Dedifferentiated amniotic fluid mesenchymal stem cell (primary cell): Measurements from ENCODE around the gene ZNF423.

Source experiments
- DNase-seq: peaks from one replicate; pipeline ENCODE4 v3.0.0-alpha.2; 2016; ENCODE audit errors: extremely low spot score

The ZNF423 gene

DNA sequence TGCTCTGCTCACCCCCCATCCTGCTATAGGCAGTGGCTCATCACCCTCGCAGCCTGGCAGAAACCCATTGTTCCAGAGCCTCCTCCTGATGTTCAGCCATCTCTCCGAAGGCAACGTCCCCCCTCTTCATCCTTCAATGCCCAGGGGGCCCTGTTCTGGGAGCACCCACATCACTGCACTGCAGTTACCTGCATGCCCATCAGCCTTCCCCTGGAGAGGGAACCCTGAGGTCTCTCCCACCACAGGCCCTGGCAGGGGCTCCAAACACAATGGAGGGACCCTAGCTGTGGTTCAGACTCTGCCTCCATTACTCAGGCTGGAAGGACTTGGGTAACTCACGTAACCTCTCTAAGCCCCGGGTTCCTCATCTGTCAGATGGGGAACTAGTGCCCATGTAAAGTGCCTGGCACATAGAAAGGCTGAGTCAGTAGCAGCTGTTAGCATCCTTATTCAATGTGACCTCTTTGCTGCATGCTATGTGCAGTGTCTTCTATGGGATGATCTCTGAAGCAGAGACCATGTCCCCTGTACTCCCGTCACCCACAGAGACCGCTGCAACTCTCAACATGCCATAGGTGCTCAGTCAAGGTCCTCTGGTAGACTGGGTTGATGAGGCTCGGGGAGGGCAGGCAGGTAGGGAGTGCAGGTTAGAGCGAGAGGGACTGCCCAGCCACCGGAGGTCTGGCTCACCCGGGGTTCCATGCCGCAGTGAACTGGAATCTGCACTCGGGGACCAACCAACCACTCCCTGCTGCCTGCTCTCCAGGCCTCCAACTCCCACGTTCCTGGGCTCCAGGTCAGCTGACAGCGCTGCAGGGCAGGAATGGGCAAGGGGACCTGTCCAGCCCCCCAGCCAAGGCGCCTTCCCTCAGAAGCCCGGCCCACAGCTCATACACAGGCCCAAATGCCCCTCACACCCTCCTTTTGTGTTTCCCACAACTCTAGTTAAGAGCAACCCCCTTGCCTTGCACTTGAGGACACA is 233.2 kb downstream of the ZNF423 start:
- no peak for DNase-seq

DNA sequence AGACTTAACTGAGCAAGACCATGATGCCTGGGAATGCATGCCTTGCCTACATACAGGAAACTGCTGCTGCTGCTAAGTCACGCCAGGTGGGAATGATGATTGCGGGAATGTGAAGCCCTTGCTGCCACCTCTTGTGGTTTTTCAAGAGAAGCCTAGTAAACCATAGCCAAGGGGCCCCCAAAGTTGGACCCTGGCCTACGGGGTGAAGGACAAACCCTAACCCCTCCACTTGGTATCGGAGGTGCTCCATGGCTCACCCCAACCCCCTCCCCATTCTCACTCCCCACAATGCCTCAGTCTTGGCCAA is 233.9 kb downstream of the ZNF423 start:
- DNase-seq: no peak

GRCh38 chr16:49621241-49622083 is 234.4 kb downstream of the ZNF423 start:
- DNase-seq: no peak

DNA sequence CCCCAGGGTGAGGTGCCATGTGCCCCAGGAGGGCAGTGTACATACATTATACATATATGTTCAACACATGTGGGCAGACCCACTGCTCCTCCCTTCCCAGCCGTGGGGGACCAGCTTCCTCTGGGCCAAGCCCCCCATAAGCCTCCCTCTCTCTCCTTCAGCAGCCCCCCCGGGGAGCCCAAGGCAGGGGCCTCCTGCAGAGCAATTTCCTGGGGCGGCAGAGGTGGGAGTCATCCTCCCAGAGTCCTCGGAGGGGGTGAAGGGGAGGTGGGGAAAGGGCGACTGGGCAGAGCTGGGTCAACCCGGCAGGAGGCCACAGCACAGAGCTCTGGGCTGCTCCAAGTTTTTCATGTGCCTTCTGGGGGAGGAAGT is 235.1 kb downstream of the ZNF423 start:
- no peak for DNase-seq

GRCh38 chr16:49620158-49620868 is 235.6 kb downstream of the ZNF423 start:
- DNase-seq: peak; percentile 76

DNA sequence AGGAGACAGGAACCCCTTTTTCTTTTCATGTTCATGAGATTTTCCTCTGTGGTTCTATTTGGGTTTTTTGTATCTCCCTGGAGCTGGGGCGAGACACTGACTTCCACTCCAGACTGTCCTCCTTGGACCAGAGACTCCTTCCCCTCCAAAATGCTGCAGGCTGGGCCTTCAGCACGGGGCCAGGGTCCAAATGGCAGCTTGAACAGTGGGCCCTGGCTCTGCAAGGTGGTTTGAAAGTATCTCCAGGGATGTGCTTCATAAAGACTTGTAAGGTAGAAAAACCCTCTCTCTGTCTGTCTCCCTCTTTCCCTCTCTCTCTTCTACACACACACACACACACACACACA is 236.1 kb downstream of the ZNF423 start:
- DNase-seq: no peak

- no peak for DNase-seq
These were observed 237.0 kb downstream of the ZNF423 start for GRCh38 chr16:49618955-49619354.

- no peak for DNase-seq
These were observed 238.1 kb downstream of the ZNF423 start for GRCh38 chr16:49617710-49618330.

GRCh38 chr16:49617016-49617629 is 238.8 kb downstream of the ZNF423 start:
- no peak for DNase-seq

DNA sequence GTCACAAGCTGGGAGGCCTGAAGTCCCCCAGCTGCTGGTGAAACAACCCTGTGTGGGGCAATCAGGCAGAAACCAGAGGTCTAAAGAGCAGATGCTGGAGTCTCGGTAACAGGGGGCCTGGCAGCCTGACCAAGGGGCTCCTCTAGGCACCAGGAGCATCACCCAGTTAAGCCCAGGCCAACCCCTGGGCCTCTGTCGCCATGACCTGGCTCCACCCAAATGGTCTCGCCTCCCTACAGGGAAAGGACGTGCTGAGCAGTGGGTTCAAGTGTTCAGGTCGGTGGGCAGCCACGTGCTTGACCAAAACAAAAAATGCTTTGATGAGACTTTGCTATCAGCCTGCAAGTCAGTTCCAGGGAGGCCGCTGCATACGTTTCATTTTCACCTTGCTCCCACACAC is 240.3 kb downstream of the ZNF423 start:
- no peak for DNase-seq

- DNase-seq: no peak
These were observed 244.9 kb downstream of the ZNF423 start for GRCh38 chr16:49610983-49611382.

- no peak for DNase-seq
These were observed 247.1 kb downstream of the ZNF423 start for GRCh38 chr16:49608779-49609178.

- no peak for DNase-seq
These were observed 247.8 kb downstream of the ZNF423 start for GRCh38 chr16:49608098-49608497.

GRCh38 chr16:49605536-49606254 is 250.2 kb downstream of the ZNF423 start:
- DNase-seq: no peak

DNA sequence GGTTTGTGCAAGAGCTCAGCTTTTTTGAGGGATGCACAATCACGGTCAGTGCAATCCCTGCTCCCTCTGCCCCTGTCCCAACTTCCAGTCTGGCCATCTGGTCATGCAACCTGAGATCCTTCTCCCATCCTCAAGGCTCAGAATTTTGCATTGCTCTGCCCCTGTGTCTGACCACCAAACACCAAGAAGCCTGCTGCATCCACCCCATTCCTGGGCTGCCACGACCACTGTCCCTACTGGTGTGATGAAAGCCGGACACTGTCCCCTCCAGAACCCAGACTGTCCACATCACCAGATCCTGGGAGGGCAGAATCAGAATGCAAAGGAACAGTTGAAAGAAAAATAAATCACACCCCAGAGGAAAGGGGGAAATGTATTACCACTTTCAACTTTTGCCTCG is 251.3 kb downstream of the ZNF423 start:
- DNase-seq: no peak

DNA sequence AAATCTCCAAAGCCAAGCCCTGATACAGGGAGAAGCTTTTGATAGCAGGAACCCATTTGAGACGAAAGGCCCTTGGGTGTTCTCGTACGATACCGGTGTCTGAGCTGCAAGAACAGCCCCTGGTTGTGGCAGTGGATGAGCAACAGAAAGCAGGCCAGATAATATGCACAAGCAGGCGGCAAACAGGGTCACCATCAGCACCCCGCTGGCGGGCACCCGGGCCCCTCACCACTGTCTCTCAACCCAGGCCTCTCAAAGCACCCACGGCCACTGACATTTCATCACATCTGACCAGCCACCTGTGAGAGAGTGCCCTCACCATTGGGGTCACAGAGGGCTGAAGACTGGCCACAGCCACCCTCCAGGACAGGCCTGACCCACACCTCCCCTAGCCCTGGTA is 252.0 kb downstream of the ZNF423 start:
- DNase-seq: no peak

DNA sequence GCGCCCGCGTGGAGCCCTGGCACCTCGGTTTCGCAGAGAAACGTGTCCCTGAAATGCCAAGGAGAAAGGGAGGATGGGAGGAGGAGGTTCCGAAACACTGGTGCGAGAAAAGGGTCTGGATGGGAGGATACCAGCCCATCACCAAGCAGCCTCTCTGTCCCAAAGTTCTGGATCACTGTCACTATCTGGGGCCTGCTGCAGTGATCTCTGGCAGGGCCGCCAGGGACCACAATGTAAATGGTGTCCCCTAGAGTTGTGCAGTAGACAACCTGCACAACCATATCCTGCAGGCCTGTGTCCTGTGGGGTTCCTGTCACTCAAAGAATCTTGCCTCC is 253.0 kb downstream of the ZNF423 start:
- DNase-seq: no peak

DNA sequence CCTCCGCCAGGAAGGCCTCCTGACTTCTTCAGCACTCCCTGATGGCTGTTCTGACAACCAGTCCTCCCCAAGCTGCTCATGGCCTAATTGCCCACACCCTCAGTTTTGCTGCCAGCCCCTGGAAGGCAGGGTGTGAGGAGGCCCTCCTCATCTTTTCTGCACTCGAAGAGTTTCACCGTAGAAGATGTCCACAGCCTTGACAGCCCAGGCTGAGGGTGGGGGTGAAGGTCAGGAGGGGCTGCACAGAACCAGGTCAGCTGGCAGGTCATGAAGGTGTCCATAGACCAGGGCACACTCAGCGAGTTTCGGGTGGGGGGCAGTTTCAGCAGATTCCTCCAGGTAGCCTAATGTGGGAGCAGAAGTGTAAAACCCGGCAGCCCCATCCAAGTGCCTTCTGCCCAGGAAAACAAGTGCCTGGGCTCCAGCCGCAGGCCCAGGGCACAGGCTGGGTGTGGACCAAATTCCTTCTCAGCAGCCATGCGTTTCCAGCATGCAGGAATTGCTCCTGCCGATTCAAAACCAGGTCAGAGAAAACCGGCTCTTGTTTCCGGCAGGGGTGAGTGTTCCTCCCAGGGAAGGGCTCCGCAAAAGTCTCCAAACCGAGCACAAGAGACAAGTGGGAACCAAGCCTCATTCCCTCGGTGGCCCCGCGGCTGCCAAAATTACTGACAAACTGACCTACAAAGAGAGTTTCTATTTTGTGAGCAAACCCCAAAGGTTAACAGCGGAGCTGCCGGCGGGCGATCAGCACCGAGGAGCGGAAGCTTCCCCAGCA is 253.5 kb downstream of the ZNF423 start:
- no peak for DNase-seq

DNA sequence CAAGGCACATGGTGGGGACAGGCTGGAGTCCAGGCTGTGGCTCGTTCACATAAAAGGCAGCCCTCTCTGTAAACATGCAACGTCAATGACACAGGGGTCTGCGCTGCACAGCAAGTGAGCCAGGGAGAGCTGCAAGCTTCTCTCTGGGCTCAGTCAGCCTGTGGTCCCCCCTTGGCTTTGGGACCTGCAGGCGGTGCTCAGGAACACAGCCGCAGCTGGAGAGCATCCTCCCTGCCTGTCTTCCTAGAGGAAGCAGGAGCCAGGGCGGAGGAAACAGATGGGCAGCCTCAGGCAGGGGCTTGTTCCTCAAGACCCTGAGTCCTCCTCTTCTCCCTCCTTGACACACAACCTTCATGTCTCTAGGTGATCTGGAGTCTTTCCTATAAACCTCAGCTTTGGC is 254.3 kb downstream of the ZNF423 start:
- DNase-seq: no peak

DNA sequence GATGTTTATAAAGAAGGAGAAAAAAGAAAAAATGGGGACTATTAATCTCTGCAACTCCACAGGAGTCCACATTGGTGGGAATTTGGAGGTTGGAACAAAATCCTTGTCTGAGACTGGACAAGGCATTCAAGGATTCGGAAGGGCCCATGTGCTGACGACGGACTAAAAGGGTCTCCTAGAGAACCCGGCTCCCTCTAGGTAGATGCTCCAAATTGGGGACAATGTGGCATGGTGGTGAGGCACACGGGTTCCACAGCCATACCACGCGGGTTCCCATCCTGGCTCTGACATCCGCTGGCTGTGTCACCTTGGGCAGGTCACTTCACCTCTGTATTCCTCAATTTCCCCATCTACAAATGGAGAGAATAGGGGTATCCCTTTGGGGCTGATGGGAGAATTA is 254.9 kb downstream of the ZNF423 start:
- no peak for DNase-seq
